Lower leg skin (tissue), 3 donors: ENCODE data around the gene UTP3.
"Not testable (repeated sequence)": the region's sequence is repeated elsewhere in the genome, so short reads cannot be mapped to it uniquely, and the experiment has no call there.

ENCODE experiments used
- POLR2A ChIP-seq, 2 donors: fragments of 450-650 bp; IDR thresholded peaks; one replicate each; pipeline ENCODE4 v1.6.1; 2016 to 2017; ENCODE audit warnings: antibody characterized with exemption in 2 of 2, mild to moderate bottlenecking in 1 of 2, moderate library complexity in 1 of 2
- TF ChIP-seq, protein P1 (sequence below), 3 donors: fragments of 450-650 bp; IDR thresholded peaks; one replicate each; pipeline ENCODE4 v1.5.1; 2016; ENCODE audit warnings: antibody characterized with exemption in 3 of 3, mild to moderate bottlenecking in 3 of 3, moderate library complexity in 2 of 3

DNA sequence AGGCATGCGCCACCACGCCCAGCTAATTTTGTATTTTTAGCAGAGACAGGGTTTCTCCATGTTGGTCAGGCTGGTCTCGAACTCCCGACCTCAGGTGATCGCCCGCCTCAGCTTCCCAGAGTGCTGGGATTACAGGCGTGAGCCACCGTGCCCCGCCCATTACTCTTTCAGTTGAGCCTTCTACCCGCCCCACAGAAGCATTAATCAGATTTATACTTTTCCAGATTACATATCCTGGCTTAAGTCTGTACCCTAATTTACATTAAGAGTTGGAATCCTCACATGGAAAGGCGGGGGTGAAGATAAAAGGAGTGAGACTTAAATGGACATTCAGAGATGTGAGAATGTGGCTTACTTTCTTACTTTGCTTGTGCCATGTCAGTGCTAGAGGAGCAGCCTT, 38.2 kb downstream of the UTP3 start:
- TF ChIP-seq, protein P1, sequence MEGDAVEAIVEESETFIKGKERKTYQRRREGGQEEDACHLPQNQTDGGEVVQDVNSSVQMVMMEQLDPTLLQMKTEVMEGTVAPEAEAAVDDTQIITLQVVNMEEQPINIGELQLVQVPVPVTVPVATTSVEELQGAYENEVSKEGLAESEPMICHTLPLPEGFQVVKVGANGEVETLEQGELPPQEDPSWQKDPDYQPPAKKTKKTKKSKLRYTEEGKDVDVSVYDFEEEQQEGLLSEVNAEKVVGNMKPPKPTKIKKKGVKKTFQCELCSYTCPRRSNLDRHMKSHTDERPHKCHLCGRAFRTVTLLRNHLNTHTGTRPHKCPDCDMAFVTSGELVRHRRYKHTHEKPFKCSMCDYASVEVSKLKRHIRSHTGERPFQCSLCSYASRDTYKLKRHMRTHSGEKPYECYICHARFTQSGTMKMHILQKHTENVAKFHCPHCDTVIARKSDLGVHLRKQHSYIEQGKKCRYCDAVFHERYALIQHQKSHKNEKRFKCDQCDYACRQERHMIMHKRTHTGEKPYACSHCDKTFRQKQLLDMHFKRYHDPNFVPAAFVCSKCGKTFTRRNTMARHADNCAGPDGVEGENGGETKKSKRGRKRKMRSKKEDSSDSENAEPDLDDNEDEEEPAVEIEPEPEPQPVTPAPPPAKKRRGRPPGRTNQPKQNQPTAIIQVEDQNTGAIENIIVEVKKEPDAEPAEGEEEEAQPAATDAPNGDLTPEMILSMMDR (IDR thresholded peaks at IDR 0.05), result not testable (repeated sequence)
- TF ChIP-seq POLR2A (IDR thresholded peaks at IDR 0.05), result not testable (repeated sequence)
